Stimulated activated CD4-positive, alpha-beta T cell treated with anti-CD3 and anti-CD28 coated beads, TNF-alpha, amount 100 ng/mL, for 24 hours (primary cell): ENCODE data around the gene KCNJ6.

Source experiments
- DNase-seq, 3 experiments: peaks; one replicate each; pipeline ENCODE4 v3.0.0-alpha.2; 2020; ENCODE audit warnings: low read depth in 3 of 3

The KCNJ6 gene

GRCh38 chr21:37566790-37567615 lies 349.3 kb downstream of the KCNJ6 start:
- DNase-seq = no peak

GRCh38 chr21:37565530-37566223 lies 350.6 kb downstream of the KCNJ6 start:
- no peak for DNase-seq

GRCh38 chr21:37564924-37565529 lies 351.2 kb downstream of the KCNJ6 start:
- DNase-seq = no peak

GRCh38 chr21:37564341-37564923 lies 351.8 kb downstream of the KCNJ6 start:
- peak; percentile 84 to 88 (median 88) for DNase-seq

- peak; percentile 76 to 90 (median 84) for DNase-seq
Measured at GRCh38 chr21:37563641-37564340, 352.5 kb downstream of the KCNJ6 start.

GRCh38 chr21:37562920-37563640 lies 353.2 kb downstream of the KCNJ6 start:
- DNase-seq = peak in 1 of 3 experiments; percentile 4

GRCh38 chr21:37561941-37562919 lies 354.0 kb downstream of the KCNJ6 start:
- no peak for DNase-seq

- no peak for DNase-seq
Measured at GRCh38 chr21:37561506-37561905, 354.8 kb downstream of the KCNJ6 start.

- DNase-seq = no peak
Measured at GRCh38 chr21:37560385-37560784, 355.9 kb downstream of the KCNJ6 start.

- no peak for DNase-seq
Measured at GRCh38 chr21:37558676-37559211, 357.5 kb downstream of the KCNJ6 start.
